HUES48 (cell line): ENCODE data around the gene PFKFB2.

Source experiments
- H3K27ac ChIP-seq: one replicate; pipeline ENCODE4 v1.7.0; 2013; ENCODE audit warnings: low read depth, low read length, inconsistent platforms
- H3K27me3 ChIP-seq: 2 replicates; pipeline ENCODE4 v1.6.1; 2013; ENCODE audit warnings: mild to moderate bottlenecking, low read length; ENCODE audit not compliant: control insufficient read depth, insufficient read depth
- H3K36me3 ChIP-seq: 2 replicates; pipeline ENCODE4 v1.6.1; 2013; ENCODE audit warnings: low read length; ENCODE audit not compliant: control insufficient read depth, insufficient read depth
- H3K4me1 ChIP-seq: 2 replicates; pipeline ENCODE4 v1.6.1; 2013; ENCODE audit warnings: mild to moderate bottlenecking, low read length; ENCODE audit not compliant: control insufficient read depth, insufficient read depth
- H3K4me3 ChIP-seq: 2 replicates; pipeline ENCODE4 v1.5.1; 2013; ENCODE audit warnings: mild to moderate bottlenecking, low read depth, low read length
- H3K9ac ChIP-seq: 2 replicates; pipeline ENCODE4 v1.6.1; 2013; ENCODE audit warnings: mild to moderate bottlenecking, low read depth, low read length, moderate library complexity
- H3K9me3 ChIP-seq: 2 replicates; pipeline ENCODE4 v1.6.1; 2013; ENCODE audit warnings: low read length; ENCODE audit not compliant: control insufficient read depth, insufficient read depth

The PFKFB2 gene

DNA sequence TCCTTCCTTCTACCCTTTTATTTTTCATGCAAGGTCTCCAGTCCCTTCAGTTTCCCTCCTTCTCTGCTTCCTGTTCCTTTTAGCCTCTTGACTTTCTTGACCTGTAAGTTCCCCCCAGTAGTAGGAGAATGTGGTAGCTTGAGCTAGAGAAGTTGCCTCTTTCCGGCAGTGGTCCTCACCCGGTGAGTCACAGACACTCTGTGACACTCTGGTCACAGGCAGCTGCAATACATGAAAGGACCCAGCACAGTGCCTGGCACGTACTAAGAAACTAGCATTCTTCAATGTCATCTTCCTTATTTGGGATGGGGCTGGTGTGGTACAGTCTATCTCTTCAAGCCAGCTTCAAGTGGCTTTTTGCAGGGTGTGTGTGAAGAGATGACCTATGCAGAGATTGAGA, 16.0 kb downstream of the PFKFB2 start:
- no peaks in the 10 kb centered on the region for H3K9me3 ChIP-seq
- no peak overlapping the region for H3K4me3 ChIP-seq
- H3K27ac ChIP-seq: no peak overlapping the region
- no peaks in the 10 kb centered on the region for H3K4me1 ChIP-seq
- H3K9ac ChIP-seq: no peak overlapping the region
- H3K27me3 ChIP-seq: no peaks in the 10 kb centered on the region
- peaks cover 78% of the 10 kb centered on the region for H3K36me3 ChIP-seq

DNA sequence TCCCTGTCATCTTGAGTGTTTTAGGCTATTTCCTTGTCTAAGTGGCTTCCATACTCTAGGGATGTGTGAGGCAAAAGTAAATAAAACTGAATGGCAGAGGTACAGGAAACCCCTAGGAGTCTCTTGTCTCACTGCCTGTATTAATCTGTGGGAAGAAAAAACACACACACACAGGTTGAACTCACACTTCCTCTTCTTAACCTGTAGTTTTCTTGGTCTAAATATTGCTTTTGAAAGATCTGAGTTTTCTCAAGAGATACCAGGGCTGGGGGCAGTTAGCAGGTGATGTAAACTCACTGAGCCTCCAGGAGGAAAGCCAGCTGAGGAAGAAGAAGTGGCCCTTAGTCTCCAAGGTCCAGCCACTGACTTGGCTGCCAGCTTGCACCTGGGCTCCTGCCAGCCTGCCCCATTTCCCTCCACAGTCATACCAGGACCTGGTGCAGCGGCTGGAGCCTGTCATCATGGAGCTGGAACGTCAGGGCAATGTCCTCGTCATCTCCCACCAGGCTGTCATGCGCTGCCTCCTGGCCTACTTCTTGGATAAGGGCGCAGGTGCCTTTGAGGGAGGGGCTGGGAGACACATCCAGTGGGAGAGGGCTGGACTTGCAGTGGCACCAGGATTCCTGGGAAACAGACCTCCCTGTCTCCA, 16.9 kb downstream of the PFKFB2 start:
- no peaks in the 10 kb centered on the region for H3K9me3 ChIP-seq
- no peaks in the 10 kb centered on the region for H3K4me1 ChIP-seq
- peaks cover 70% of the 10 kb centered on the region for H3K36me3 ChIP-seq
- H3K27me3 ChIP-seq: no peaks in the 10 kb centered on the region
- no peak overlapping the region for H3K27ac ChIP-seq
- H3K4me3 ChIP-seq: no peak overlapping the region
- H3K9ac ChIP-seq: no peak overlapping the region

GRCh38 chr1:207070811-207071210, 17.7 kb downstream of the PFKFB2 start:
- H3K4me3 ChIP-seq: no peak overlapping the region
- no peaks in the 10 kb centered on the region for H3K4me1 ChIP-seq
- no peaks in the 10 kb centered on the region for H3K27me3 ChIP-seq
- no peak overlapping the region for H3K9ac ChIP-seq
- peaks cover 63% of the 10 kb centered on the region for H3K36me3 ChIP-seq
- no peaks in the 10 kb centered on the region for H3K9me3 ChIP-seq
- no peak overlapping the region for H3K27ac ChIP-seq

DNA sequence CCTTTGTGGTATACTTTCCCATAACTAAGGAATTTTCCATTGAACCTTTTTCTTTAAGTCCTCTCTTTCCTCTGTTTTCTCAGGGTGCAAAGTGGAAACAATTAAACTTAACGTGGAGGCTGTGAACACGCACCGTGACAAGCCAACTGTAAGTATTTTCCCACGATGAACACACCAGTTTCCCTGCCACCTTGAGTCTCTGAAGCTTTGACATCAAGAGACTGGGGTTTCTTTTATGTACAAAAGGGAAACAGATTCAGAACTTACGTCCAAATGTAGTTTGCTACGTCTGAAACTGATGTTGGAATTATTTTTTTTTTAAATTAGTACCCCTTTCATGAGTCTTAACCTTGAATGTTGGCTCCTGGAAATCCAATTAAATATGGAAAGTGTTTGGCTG, 18.4 kb downstream of the PFKFB2 start:
- Histone ChIP-seq H3K9me3 (no peaks in the 10 kb centered on the region), H3K27ac (no peak overlapping the region), H3K9ac (no peak overlapping the region), H3K36me3 (peaks cover 57% of the 10 kb centered on the region), H3K4me3 (no peak overlapping the region), H3K27me3 (no peaks in the 10 kb centered on the region), H3K4me1 (no peaks in the 10 kb centered on the region)

- Histone ChIP-seq H3K27me3 (no peaks in the 10 kb centered on the region), H3K4me3 (no peak overlapping the region), H3K9ac (no peak overlapping the region), H3K27ac (no peak overlapping the region), H3K9me3 (no peaks in the 10 kb centered on the region), H3K36me3 (peaks cover 52% of the 10 kb centered on the region), H3K4me1 (no peaks in the 10 kb centered on the region)
Observed at GRCh38 chr1:207072233-207072632, 19.2 kb downstream of the PFKFB2 start.

- H3K4me1 ChIP-seq: peaks cover 8% of the 10 kb centered on the region
- peaks cover 38% of the 10 kb centered on the region for H3K36me3 ChIP-seq
- H3K9me3 ChIP-seq: no peaks in the 10 kb centered on the region
- H3K27ac ChIP-seq: no peak overlapping the region
- no peak overlapping the region for H3K9ac ChIP-seq
- no peak overlapping the region for H3K4me3 ChIP-seq
- no peaks in the 10 kb centered on the region for H3K27me3 ChIP-seq
Observed at GRCh38 chr1:207073906-207074820, 21.1 kb downstream of the PFKFB2 start.

DNA sequence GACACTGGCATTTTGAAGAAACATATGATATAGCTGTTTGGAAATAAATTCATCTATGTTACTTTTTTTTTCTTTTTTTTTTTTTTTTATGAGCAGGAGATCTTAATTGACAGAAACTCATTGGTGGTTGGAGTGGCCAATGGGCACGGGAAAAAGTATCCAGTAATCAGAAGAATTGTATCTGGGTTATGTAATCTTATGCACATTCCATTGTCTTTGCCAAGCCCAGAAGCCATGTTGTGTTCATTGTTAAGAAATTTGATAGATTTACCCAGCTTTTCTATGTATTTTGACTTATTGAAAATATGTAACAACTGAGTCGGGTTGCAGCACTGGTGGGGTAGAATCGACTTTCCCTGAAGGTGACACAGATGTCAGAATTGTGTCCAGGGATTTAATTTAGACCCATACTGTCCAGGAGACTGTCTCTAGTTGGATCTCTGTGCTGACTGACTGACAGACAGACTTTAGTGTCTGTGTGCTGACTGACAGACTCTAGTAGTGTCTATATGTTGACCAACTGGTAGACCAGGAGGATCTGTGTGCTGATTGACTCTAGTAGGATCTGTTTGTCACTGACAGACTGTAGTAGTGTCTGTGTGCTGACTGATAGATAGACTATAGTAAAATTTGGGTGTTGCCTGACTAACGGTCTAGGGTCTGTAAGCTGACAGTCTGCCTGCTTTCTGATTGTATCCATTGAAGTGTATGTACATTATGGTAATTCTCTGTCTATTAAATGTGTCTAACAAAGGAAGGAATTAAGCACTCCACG, 23.3 kb downstream of the PFKFB2 start:
- H3K4me1 ChIP-seq: peaks cover 8% of the 10 kb centered on the region
- H3K36me3 ChIP-seq: peaks cover 20% of the 10 kb centered on the region
- H3K9me3 ChIP-seq: no peaks in the 10 kb centered on the region
- H3K27ac ChIP-seq: no peak overlapping the region
- no peaks in the 10 kb centered on the region for H3K27me3 ChIP-seq
- no peak overlapping the region for H3K9ac ChIP-seq
- no peak overlapping the region for H3K4me3 ChIP-seq

DNA sequence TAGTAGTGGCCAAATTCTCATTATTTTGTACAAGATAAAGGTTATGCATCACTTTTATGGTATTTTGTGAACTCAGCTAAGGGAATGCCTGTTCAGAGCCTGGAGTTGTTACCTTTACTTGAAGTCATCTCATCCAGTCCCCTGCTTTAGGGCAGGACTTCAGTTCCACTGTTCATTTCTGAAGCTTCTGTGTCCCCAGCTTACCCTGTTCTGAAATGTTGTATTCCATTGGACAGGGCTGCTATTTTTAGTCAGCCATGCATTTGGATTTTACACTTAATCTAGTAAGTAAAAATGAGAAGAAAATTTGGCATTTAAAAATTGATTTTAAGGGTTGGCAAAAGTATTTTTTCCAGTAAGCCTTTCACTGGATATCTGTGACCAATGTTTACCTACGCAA, 23.9 kb downstream of the PFKFB2 start:
- no peaks in the 10 kb centered on the region for H3K9me3 ChIP-seq
- H3K36me3 ChIP-seq: peaks cover 14% of the 10 kb centered on the region
- H3K27me3 ChIP-seq: no peaks in the 10 kb centered on the region
- H3K27ac ChIP-seq: no peak overlapping the region
- H3K4me3 ChIP-seq: no peak overlapping the region
- peaks cover 8% of the 10 kb centered on the region for H3K4me1 ChIP-seq
- no peak overlapping the region for H3K9ac ChIP-seq

DNA sequence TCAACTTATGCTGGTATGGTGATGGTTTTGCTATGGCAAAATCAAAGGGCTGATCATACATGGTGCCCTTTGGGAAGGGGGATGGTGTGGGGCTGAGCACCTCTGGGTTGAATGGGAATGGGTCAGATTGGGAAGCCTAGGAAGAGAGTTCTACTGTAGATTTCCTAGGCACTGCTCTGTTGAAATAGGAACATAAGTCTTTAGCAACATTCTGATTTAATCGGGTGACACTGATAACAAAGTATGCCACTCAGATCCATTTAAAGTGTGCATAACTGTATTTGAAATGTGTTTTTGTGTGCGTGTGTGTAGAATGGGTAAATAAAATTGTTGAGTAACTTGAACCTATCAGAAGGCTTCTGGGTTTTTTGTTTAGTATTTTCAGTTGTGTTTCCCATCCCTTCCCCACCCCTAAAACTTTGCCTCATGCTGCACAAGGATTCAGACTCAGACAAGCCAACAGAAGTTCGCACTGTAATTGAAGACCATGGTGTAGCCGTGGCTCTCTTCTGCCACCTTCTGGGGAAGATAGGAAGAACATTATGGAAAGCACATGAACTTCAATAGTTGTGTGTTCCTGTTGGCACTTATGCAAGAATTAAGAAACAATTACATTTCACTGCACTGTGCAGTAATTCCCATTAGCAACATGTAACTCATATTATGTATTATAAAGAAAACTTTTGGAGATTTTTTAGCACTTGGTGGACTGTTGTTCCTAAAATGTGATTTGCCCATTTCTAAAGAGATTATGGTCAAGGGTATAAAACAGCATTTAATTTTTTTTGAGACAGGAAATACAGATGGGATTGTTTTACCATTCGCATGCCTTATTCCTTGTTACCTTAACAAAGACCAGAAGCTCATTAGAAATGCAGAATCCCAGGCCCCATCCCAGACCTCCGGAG, 24.6 kb downstream of the PFKFB2 start:
- Histone ChIP-seq H3K27ac (no peak overlapping the region), H3K9ac (no peak overlapping the region), H3K27me3 (no peaks in the 10 kb centered on the region), H3K36me3 (peaks cover 7% of the 10 kb centered on the region; the same call in 1 of the 2 replicates), H3K9me3 (no peaks in the 10 kb centered on the region), H3K4me1 (peaks cover 8% of the 10 kb centered on the region), H3K4me3 (no peak overlapping the region)

- H3K4me3 ChIP-seq: no peak overlapping the region
- peaks cover 8% of the 10 kb centered on the region for H3K4me1 ChIP-seq
- no peaks in the 10 kb centered on the region for H3K27me3 ChIP-seq
- H3K36me3 ChIP-seq: peaks cover 4% of the 10 kb centered on the region; the same call in 1 of the 2 replicates
- no peak overlapping the region for H3K9ac ChIP-seq
- no peak overlapping the region for H3K27ac ChIP-seq
- no peaks in the 10 kb centered on the region for H3K9me3 ChIP-seq
Observed at GRCh38 chr1:207078578-207079132, 25.6 kb downstream of the PFKFB2 start.
